Measurements from ENCODE around the gene FBF1.

DNA sequence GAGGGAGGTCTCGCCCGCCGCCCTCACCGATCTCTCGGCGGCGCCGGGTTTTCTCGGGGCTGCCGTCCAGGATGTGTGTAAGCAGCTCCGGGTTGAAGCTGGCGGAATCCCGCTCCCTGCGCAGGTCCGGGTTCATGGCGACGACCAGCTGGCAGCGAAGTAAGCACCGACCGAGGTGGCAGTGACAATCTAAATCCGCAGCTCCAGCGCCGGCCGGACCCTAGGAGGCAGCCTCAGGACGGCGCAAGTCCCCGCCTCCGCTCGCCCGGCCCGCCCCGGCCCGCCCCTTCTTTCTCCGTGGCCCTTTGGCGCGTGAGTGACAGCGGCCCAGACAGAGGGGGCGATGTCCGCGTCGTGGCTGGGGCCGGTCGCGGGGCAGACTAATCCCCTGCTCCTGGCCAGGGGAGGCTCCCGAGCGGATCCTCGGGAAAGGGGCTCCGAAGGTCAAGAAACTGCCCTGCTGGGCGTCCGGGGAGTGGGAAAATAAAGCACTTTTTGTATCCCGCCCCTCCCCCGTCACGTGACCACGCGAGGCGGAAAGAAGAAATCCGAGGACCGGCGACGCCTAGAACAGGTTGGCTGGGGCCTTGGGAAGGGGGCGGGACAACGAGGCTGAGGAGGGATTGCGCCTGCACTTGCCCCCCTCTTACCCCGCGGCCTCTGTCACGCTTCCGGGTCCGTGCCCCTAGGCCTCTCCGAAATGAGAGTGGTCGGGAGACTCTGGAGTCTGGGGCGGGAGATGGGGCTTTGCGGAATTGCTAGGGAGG, 38.3 kb upstream of the FBF1 start, which contains the start of the genes ACOX1 and TEN1:
- TF ChIP-seq, protein P1, sequence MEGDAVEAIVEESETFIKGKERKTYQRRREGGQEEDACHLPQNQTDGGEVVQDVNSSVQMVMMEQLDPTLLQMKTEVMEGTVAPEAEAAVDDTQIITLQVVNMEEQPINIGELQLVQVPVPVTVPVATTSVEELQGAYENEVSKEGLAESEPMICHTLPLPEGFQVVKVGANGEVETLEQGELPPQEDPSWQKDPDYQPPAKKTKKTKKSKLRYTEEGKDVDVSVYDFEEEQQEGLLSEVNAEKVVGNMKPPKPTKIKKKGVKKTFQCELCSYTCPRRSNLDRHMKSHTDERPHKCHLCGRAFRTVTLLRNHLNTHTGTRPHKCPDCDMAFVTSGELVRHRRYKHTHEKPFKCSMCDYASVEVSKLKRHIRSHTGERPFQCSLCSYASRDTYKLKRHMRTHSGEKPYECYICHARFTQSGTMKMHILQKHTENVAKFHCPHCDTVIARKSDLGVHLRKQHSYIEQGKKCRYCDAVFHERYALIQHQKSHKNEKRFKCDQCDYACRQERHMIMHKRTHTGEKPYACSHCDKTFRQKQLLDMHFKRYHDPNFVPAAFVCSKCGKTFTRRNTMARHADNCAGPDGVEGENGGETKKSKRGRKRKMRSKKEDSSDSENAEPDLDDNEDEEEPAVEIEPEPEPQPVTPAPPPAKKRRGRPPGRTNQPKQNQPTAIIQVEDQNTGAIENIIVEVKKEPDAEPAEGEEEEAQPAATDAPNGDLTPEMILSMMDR (IDR thresholded peaks at IDR 0.05 in 8 of 11, conservative IDR thresholded peaks at IDR 0.05 in 3 of 11): peak in 9 of 11 experiments; percentile 29 to 70 (median 55)
- TF ChIP-seq POLR2A (IDR thresholded peaks at IDR 0.05) (peak; percentile 2 to 88 (median 53)), POLR2AphosphoS5 (IDR thresholded peaks at IDR 0.05) (peak; percentile 93 to 98 (median 94))
